HepG2 (cell line): ENCODE results near the gene SSH3. TPM values are rescaled to one million over a fixed set of nuclear protein-coding genes. Genes with fewer than 3 reads are reported as not detected.

Experiments
- ATF6 ChIP-seq: sonication (generic); formaldehyde crosslinking; conservative IDR thresholded peaks from 2 replicates; pipeline ENCODE4 v1.4.0; 2020; ENCODE audit warnings: missing genetic modification reagents
- E2F5 ChIP-seq: sonication (generic); formaldehyde crosslinking; conservative IDR thresholded peaks from 2 replicates; pipeline ENCODE4 v1.4.0; 2020; ENCODE audit warnings: missing genetic modification reagents
- FOXC1 ChIP-seq: sonication (generic); formaldehyde crosslinking; IDR thresholded peaks from 2 replicates; pipeline ENCODE4 v1.8.0; 2022; ENCODE audit warnings: mild to moderate bottlenecking, missing genetic modification reagents, borderline replicate concordance
- HNF1B ChIP-seq: sonication (generic); formaldehyde crosslinking; IDR thresholded peaks from 2 replicates; pipeline ENCODE4 v1.5.1; 2020; ENCODE audit warnings: mild to moderate bottlenecking, moderate library complexity, missing genetic modification reagents
- MAFF ChIP-seq: IDR thresholded peaks from 2 replicates; pipeline ENCODE4 v1.6.1; 2011; ENCODE audit warnings: low read depth, low read length, improper control_type of control experiment
- NPAS2 ChIP-seq: sonication (generic); formaldehyde crosslinking; IDR thresholded peaks from 2 replicates; pipeline ENCODE4 v1.8.0; 2022; ENCODE audit warnings: mild to moderate bottlenecking, missing genetic modification reagents, borderline replicate concordance
- NR1H2 ChIP-seq: sonication (generic); formaldehyde crosslinking; IDR thresholded peaks from 2 replicates; pipeline ENCODE4 v1.8.1; 2022; ENCODE audit warnings: low read depth, missing genetic modification reagents, borderline replicate concordance
- ONECUT2 ChIP-seq: sonication (generic); formaldehyde crosslinking; IDR thresholded peaks from 2 replicates; pipeline ENCODE4 v1.4.0; 2020; ENCODE audit warnings: missing genetic modification reagents
- POGK ChIP-seq: sonication (generic); formaldehyde crosslinking; conservative IDR thresholded peaks from 2 replicates; pipeline ENCODE4 v1.8.0; 2022; ENCODE audit warnings: mild to moderate bottlenecking, moderate library complexity, missing genetic modification reagents
- PRDM4 ChIP-seq: sonication (generic); formaldehyde crosslinking; IDR thresholded peaks from 2 replicates; pipeline ENCODE4 v1.9.0; 2021; ENCODE audit warnings: missing genetic modification reagents, borderline replicate concordance
- SNAPC5 ChIP-seq: sonication (generic); formaldehyde crosslinking; IDR thresholded peaks from 2 replicates; pipeline ENCODE4 v1.8.1; 2023; ENCODE audit warnings: mild to moderate bottlenecking, missing genetic modification reagents, borderline replicate concordance
- TRIM24 ChIP-seq: sonication (generic); formaldehyde crosslinking; IDR thresholded peaks from 2 replicates; pipeline ENCODE4 v1.8.0; 2022; ENCODE audit warnings: mild to moderate bottlenecking, missing genetic modification reagents
- ZNF33B ChIP-seq: sonication (generic); formaldehyde crosslinking; IDR thresholded peaks from 2 replicates; pipeline ENCODE4 v1.5.1; 2020; ENCODE audit warnings: mild to moderate bottlenecking, missing genetic modification reagents
- ZNF496 ChIP-seq: sonication (generic); formaldehyde crosslinking; IDR thresholded peaks from 2 replicates; pipeline ENCODE4 v1.8.1; 2023; ENCODE audit warnings: mild to moderate bottlenecking, moderate library complexity, missing genetic modification reagents; ENCODE audit not compliant: insufficient replicate concordance
- ZNF607 ChIP-seq: sonication (generic); formaldehyde crosslinking; IDR thresholded peaks from 2 replicates; pipeline ENCODE4 v1.5.1; 2020; ENCODE audit warnings: missing genetic modification reagents, mild to moderate bottlenecking, borderline replicate concordance
- ZNF724P ChIP-seq: sonication (generic); formaldehyde crosslinking; IDR thresholded peaks from 2 replicates; pipeline ENCODE4 v1.8.0; 2022; ENCODE audit warnings: missing genetic modification reagents, borderline replicate concordance
- ZNF766 ChIP-seq: sonication (generic); formaldehyde crosslinking; IDR thresholded peaks from 2 replicates; pipeline ENCODE4 v1.5.0; 2020; ENCODE audit warnings: missing genetic modification reagents, borderline replicate concordance
- polyA plus RNA-seq, 8 experiments: library from polyadenylated mRNA; depleted of rRNA in 3 of 8; stranded (reverse) in 7 of 8; unstranded in 1 of 8; fragments of >200 nt; fragmentation: Illumina TruSeq in 4 of 8; extraction: Trizol in 4 of 8; gene quantifications; 2 replicates each; pipeline versions ENCODE4 v1.2.1 to v1.2.3, GENCODE V29; 2011 to 2016; ENCODE audit warnings: low read depth in 4 of 8, missing spikeins in 1 of 8, mixed read lengths in 1 of 8; ENCODE audit not compliant: insufficient read depth in 1 of 8
- total RNA-seq, 5 experiments: library from RNA; depleted of rRNA; stranded (reverse); fragments of >200 nt; fragmentation: Illumina TruSeq; extraction: Trizol; gene quantifications; 2 replicates each; pipeline ENCODE4 v1.2.3, GENCODE V29; 2016; ENCODE audit warnings: low read depth in 1 of 5

SSH3 gene
- total and polyA plus RNA-seq, 2 of the 13 experiments (the other 11 are each of a cell fraction or from before 2014, with no cell fraction given): 12.4 to 18.8 TPM

- TF ChIP-seq HNF1B (CRISPR knock-in tag) (0 out of 2 replicates have a peak, but pooled peaks have one; percentile 21), ZNF607 (CRISPR knock-in tag) (no peak; the same call in 1 of the 2 replicates), TRIM24 (CRISPR knock-in tag) (no peak), MAFF (no peak), ZNF496 (CRISPR knock-in tag) (no peak), FOXC1 (CRISPR knock-in tag) (no peak), NR1H2 (CRISPR knock-in tag) (no peak), ZNF33B (CRISPR knock-in tag) (no peak), POGK (peak; percentile 98), ZNF724P (0 out of 2 replicates have a peak, but pooled peaks have one; percentile 28), E2F5 (no peak), PRDM4 (CRISPR knock-in tag) (no peak), ZNF766 (CRISPR knock-in tag) (no peak), ATF6 (CRISPR knock-in tag) (no peak), NPAS2 (no peak), ONECUT2 (CRISPR knock-in tag) (no peak), SNAPC5 (no peak)
Observed at GRCh38 chr11:67303132-67303834, at the start of gene SSH3 (continued).
